GM18907 (cell line): ENCODE measurements around the gene ITGB8.

Experiments used
- ATAC-seq: cut with Tn5 transposase; IDR thresholded peaks from one replicate; pipeline ENCODE4 v1.9.1; 2021; ENCODE audit warnings: mild to moderate bottlenecking, moderate library complexity; ENCODE audit not compliant: unreplicated experiment

The ITGB8 gene

DNA sequence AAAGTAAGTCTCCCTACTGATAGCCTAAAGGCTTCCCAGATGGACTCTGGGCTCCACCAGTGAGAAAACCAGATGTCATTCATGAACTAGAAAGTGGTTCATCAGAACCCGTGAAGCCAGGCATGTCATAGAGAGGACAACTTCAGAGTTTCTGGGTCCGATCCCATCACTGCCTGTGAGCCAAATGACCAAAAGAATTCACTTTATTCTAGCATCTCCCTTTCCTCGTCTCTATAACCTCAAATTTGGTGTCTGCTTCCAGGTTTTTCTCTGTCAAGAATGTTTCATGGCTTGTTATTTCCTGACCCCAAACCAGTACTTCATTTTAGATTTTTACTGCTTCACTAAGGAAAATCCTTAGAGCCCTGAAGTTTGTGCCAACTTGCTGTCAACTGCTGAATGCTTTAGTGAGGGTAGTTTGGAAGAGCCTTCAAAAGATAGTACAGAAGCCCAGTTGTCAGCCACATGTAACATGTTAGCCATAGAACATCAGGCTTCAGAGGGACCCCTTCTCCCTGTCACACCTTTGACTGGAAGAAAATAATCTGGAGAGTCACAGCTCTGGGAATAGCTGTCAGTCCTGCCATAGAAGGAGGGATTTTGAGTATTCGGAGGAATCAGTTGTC lies 34.0 kb downstream of the ITGB8 start:
- ATAC-seq, result no peak

DNA sequence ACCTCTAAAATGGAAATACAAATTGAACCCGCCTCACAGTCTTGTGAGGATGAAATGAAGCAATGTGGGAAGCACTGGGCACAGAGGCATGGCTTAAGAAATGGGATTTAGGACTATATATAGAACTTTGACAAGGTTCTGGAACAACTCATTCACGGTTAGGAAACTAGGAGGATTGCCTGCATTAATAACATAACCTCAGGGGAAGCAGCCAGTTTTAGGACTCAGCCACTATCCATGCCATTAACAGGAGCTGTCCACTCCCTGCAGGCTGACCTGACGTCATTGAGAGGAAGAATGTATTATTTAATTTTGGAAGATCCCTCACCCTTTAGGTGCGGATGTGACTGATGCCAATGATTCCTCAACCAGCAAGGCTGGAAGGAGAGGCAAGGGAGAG lies 34.8 kb downstream of the ITGB8 start:
- ATAC-seq, result no peak

DNA sequence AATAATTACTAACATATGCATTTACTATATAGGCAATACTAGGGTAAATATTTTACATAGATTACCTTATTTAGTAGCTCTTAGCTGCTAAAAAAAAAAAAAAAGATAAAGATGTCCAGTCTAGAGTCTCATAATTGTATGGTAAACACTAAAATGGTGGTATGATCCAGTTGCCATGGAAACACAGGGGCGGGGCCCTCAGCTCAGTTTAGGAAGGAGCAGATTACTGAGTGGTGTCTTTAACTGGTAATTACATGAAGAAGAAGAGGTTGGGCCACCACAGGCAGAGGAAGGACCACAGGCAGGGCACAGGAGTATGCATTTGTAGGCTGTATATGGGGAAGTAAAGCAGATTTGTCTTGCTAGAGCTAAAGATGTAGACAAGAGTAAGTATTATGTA lies 43.7 kb downstream of the ITGB8 start:
- no peak for ATAC-seq

- ATAC-seq, result no peak
These were observed 46.1 kb downstream of the ITGB8 start for GRCh38 chr7:20376796-20377195.

DNA sequence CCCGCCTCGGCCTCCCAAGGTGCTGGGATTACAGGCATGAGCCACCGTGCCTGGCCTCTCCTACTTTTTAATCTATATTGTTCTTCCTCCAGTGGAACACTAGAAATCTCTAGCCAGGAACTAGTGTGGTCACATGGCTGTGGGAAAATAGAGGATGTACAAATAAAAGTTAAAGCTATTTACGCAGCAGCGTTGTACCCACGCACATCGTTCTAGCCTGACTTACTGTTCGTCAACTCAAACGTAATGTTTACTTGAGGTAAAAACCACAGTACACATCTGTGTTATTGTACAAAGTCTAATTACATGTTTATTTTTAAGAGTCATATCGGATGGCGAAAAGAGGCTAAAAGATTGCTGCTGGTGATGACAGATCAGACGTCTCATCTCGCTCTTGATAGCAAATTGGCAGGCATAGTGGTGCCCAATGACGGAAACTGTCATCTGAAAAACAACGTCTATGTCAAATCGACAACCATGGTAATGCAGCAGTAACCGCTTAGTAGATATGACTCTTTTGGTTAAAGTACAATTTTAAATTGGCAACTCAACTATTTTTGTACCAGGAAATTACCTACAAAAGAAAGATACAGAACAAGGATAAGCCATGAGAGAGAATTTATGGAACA lies 50.8 kb downstream of the ITGB8 start:
- ATAC-seq, result no peak

- ATAC-seq, result no peak
These were observed 52.7 kb downstream of the ITGB8 start for GRCh38 chr7:20383351-20383750.

DNA sequence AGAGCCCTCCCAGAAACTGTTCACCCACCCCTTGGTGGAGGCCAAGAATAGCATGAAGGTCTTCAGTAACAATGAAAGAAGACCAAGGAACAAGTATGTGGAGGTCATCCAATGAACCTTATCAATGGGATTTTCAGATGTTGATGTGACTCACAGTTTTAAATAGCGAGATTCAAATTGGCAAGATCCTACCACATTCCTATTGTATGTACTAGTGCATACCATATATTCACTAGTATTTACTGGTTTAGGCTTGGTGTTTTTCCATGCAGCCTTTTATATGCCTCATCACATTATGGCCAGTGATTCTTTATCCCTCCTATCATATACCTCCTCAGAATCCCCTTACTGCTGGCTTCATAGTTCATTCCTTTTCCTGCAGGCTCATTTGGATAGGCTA lies 54.4 kb downstream of the ITGB8 start:
- no peak for ATAC-seq

DNA sequence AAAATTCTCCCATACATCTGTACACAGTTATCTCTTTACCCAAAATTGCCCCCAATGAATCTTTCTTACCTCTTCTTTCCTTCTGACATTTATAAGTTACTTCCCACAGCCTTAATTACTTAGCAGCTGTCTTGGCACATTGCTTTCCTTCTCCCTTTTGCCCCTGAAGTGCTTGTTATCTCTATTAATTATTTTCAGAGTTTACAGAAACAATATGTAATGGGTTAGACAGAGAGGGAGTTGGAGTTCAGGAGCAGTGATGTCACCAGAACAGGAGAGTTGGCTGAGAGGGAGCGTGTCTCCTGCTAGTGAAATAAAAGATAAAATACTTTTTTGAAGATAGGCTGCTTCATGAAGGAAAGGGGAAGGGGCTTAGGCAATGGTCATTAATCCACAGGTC lies 57.4 kb downstream of the ITGB8 start:
- ATAC-seq, result no peak

- peak; percentile 42 for ATAC-seq
These were observed 58.5 kb downstream of the ITGB8 start for GRCh38 chr7:20389192-20389591.

GRCh38 chr7:20393021-20393610 lies 62.4 kb downstream of the ITGB8 start:
- ATAC-seq, result peak; percentile 56

- ATAC-seq, result no peak
These were observed 62.9 kb downstream of the ITGB8 start for GRCh38 chr7:20393616-20394015.

GRCh38 chr7:20394284-20394683 lies 63.6 kb downstream of the ITGB8 start:
- ATAC-seq, result no peak

DNA sequence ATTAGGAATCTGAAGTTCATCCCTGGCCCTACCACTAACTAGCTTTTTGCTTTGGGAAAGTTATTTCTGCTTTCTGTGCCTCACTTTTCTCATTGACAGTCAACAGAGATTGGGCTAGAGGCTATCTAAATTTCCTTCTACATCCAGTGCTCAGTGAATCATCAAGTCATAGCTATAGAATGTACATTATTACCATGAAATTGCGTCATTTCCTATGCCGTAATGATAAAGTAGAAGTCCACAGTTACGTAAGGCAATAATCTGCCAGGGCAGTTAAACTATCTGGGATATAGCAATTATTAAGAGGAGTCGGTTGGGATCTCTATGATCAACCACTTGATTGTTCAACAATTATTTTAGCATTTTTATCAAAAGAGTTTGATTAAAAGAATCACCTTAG lies 64.4 kb downstream of the ITGB8 start:
- ATAC-seq, result no peak

GRCh38 chr7:20395511-20395910 lies 64.8 kb downstream of the ITGB8 start:
- peak; percentile 67 for ATAC-seq

DNA sequence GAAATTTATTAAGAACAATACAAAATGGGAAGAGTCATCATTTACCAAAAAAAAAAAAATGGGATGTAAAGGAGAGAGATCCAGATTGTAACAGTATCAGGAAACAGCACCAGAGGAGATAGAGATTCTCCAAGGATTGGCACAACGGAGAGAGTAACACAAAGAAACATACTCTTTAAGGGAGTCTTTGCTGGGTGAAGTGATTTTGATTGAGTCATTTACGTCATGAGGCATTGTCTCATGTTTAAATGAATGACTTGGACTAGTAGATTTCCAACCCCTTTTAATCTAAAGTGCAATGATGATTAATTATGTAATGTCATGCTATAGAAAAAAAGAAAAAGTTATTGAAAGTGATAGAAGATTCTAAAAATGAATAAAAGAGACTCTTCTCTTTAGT lies 68.8 kb downstream of the ITGB8 start:
- no peak for ATAC-seq

DNA sequence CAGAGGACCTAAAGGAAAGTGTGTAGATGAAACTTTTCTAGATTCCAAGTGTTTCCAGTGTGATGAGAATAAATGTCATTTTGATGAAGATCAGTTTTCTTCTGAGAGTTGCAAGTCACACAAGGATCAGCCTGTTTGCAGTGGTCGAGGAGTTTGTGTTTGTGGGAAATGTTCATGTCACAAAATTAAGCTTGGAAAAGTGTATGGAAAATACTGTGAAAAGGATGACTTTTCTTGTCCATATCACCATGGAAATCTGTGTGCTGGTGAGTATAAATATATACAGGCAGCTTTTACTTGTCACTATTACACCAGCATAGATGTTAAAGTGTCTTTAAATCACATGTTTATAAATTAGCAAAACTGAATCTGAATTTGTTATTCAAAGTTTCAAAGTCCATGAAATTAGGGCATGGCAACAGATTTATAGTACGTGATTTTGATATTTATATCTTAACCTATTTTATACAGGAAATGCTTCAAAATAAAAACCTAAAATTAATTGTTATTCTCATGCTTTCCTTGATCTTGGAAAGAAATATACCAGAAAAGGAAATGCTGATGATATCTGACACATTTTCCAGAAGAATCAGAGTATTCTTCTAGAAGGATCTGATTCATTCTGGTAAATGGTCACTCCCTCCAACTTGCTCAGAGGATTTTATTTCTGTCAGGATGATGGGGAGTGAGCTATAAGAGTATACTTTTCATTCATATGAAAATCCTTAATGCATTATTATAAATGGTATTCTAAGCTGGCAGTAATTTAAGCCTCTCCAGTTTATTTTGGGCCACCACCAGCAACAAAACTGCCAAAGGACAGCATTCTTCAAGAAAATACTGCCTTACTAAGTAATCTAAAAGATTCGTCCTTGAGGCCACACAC lies 71.4 kb downstream of the ITGB8 start:
- ATAC-seq, result no peak

GRCh38 chr7:20402747-20403230 lies 72.1 kb downstream of the ITGB8 start:
- no peak for ATAC-seq

- ATAC-seq, result no peak
These were observed 72.6 kb downstream of the ITGB8 start for GRCh38 chr7:20403331-20403730.

DNA sequence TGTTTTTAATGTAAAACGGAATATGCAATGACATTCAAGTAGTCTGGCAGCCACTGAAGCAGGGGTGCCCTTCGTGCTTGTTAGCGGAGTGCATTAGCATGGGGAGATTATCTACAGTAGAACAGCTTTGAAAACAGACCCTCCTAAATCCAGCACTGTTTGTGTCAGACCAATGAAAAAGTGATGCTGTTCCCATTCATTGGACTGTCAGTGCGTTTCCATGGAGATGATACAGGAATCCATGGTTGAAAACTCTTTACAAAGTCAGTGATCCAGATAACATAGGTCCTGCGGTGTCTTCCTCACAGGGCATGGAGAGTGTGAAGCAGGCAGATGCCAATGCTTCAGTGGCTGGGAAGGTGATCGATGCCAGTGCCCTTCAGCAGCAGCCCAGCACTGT lies 73.6 kb downstream of the ITGB8 start:
- no peak for ATAC-seq

GRCh38 chr7:20407585-20408466 lies 77.1 kb downstream of the ITGB8 start:
- no peak for ATAC-seq

- no peak for ATAC-seq
These were observed 77.7 kb downstream of the ITGB8 start for GRCh38 chr7:20408467-20408826.
